Measurements from ENCODE around the gene DNAH8.
A peak's percentile ranks its signal among the peaks of the same experiment; 100 is the strongest.

Gene DNAH8

GRCh38 chr6:38701551-38701950 lies 13.6 kb upstream of the DNAH8 start:
- TF ChIP-seq, protein P1, sequence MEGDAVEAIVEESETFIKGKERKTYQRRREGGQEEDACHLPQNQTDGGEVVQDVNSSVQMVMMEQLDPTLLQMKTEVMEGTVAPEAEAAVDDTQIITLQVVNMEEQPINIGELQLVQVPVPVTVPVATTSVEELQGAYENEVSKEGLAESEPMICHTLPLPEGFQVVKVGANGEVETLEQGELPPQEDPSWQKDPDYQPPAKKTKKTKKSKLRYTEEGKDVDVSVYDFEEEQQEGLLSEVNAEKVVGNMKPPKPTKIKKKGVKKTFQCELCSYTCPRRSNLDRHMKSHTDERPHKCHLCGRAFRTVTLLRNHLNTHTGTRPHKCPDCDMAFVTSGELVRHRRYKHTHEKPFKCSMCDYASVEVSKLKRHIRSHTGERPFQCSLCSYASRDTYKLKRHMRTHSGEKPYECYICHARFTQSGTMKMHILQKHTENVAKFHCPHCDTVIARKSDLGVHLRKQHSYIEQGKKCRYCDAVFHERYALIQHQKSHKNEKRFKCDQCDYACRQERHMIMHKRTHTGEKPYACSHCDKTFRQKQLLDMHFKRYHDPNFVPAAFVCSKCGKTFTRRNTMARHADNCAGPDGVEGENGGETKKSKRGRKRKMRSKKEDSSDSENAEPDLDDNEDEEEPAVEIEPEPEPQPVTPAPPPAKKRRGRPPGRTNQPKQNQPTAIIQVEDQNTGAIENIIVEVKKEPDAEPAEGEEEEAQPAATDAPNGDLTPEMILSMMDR (IDR thresholded peaks at IDR 0.05; ENCODE audit: insufficient read depth, missing control alignments): no peak
- DNase-seq (ENCODE audit: insufficient read length, low spot score): no peak
- no peak for FAIRE-seq

DNA sequence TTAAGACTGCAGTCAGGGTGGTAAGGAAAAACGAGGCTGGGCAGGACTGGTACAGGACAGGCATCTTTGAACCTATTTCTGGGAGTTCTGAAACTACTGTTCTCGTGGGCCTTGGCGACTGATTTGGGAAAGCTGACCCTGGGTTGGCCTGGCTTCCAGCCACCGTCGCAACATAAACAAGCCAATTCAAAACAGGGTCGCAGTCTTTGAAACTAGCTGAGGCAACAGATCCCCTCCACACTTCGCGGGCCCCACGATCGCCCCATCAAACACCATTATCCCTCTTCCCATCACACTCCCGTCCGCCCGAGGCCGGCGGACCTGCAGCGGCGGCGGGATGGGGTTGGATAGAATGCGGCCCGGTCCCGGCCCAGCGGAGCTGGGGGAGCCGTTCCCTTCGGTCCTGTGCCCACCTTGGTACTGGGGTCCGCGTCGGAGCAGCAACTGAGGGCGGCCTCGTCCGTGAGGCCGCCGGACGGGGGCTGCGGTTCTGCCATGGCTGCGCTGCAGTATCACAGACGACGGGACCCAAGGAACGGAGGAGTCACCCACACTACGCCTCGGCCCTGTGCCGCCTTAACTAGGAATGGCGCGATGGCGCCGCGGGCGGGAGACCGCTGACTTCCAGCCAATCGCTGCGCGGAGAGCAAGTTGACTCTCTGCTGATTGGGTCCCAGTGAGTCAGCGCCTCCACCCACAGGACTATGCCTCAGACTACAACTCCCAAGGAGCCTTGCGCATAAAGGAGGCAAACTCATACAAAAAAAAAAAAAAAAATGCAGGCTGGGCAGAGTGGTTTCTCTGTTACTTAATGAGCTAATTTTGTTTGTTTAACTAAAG lies 12.3 kb upstream of the DNAH8 start, which contains the start of gene GLO1:
Gene GLO1 (minus strand): TSS at position 588 of the 840 bp plus-strand sequence. CDS start 91 bp downstream, at position 497.
- FAIRE-seq: no peak

DNA sequence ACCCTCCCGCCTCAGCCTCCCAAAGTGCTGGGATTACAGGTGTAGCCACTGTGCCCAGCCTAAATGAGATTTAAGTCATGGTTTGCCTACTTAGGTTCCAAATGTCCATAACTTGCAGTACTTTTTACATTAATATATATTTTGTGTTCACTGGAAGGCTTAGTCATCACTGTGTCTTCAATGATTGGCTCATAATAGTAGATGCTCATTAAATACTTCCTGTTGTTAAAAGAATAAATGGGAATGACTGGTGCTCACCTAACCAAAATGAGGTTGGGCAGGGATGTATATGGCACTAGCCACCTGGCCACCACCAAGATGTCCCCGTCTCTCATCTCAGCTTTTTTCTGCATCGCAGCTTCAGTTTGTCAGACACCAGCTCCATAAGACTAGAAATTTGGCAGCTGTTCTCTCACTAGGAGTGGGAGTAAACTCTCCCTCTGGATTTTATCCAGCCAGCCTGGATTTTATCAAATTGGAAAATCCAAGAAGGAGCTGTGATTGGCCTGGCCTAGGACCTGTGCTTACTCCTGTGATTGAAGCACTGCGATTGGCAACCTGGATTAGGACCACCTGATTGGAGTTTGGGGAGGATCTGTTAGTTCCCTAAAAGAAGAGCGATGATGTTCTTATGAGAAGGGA lies 11.0 kb upstream of the DNAH8 start:
- TF ChIP-seq, protein P1 (IDR thresholded peaks at IDR 0.05; ENCODE audit: insufficient read depth, missing control alignments): no peak
- FAIRE-seq: no peak
- no peak for DNase-seq (ENCODE audit: insufficient read length, low spot score)

More for the DNA sequence above, 12.3 kb upstream of the DNAH8 start, which contains the start of gene GLO1:
- TF ChIP-seq, protein P1 (IDR thresholded peaks at IDR 0.05; ENCODE audit: insufficient read depth, missing control alignments): no peak
- peak; percentile 95 for DNase-seq (ENCODE audit: insufficient read length, low spot score)

DNA sequence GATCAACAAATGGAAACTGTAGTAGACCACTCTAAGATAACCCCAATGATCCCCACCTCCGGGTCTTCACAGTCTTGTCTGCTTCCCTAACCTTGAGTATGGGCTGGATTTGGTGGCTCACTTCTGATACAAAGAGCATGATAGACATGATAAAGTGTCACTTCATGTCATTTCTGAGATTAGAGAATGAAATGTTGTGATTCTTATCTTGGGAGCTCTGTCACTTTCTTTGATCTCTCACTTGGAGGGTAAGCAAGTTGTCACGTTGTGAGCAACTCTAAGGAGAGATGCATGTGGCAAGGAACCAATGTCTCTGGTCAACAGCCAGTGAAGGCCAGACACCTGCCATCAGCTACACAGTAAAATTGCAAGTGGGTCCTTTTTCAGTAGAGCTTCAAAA lies 9.2 kb upstream of the DNAH8 start:
- TF ChIP-seq, protein P1 (IDR thresholded peaks at IDR 0.05; ENCODE audit: insufficient read depth, missing control alignments): no peak
- FAIRE-seq (no peak), DNase-seq (ENCODE audit: insufficient read length, low spot score) (no peak)

- DNase-seq (ENCODE audit: insufficient read length, low spot score) (no peak), FAIRE-seq (no peak)
- TF ChIP-seq, protein P1 (IDR thresholded peaks at IDR 0.05; ENCODE audit: insufficient read depth, missing control alignments): no peak
Observed at GRCh38 chr6:38708496-38708895, 6.6 kb upstream of the DNAH8 start.

- DNase-seq (ENCODE audit: insufficient read length, low spot score) (no peak), FAIRE-seq (no peak)
- TF ChIP-seq, protein P1 (IDR thresholded peaks at IDR 0.05; ENCODE audit: insufficient read depth, missing control alignments): no peak
Observed at GRCh38 chr6:38713812-38714211, 1.3 kb upstream of the DNAH8 start.

Measured in D721Med (cell line).